Keratinocyte (primary cell): ENCODE measurements around the gene MGP. TPM values are rescaled to one million over a fixed set of nuclear protein-coding genes. Genes with fewer than 3 reads are reported as not detected.

ENCODE experiments used
- DNase-seq: peaks from one replicate; pipeline ENCODE4 v3.0.0-alpha.2; 2011; ENCODE audit warnings: low read depth, missing footprints, low spot score
- FAIRE-seq: peaks from 2 replicates; lab custom pipeline; 2011; peaks lifted over from hg19 to GRCh38; lab: Jason Lieb, UNC
- H2AFZ ChIP-seq: 2 replicates; pipeline ENCODE4 v1.6.0; 2012; ENCODE audit warnings: low read length, control low read depth, inconsistent platforms; ENCODE audit not compliant: control insufficient read depth
- H3K27ac ChIP-seq: 2 replicates; pipeline ENCODE4 v1.5.1; 2011; ENCODE audit warnings: low read length; ENCODE audit not compliant: control insufficient read depth, insufficient read depth
- H3K27me3 ChIP-seq: 3 replicates; pipeline ENCODE4 v1.6.0; 2011; ENCODE audit warnings: low read length; ENCODE audit not compliant: control insufficient read depth, insufficient read depth; ENCODE audit errors: extremely low read depth
- H3K36me3 ChIP-seq, 2 experiments: 2 replicates in 1 of 2; 3 replicates in 1 of 2; pipeline ENCODE4 v1.5.1; 2011; ENCODE audit warnings: low read length in 2 of 2, mild to moderate bottlenecking in 1 of 2; ENCODE audit not compliant: control insufficient read depth in 2 of 2, insufficient read depth in 2 of 2; ENCODE audit errors: extremely low read depth in 1 of 2
- H3K4me1 ChIP-seq: 3 replicates; pipeline ENCODE4 v1.5.1; 2011; ENCODE audit warnings: low read length; ENCODE audit not compliant: control insufficient read depth, insufficient read depth; ENCODE audit errors: extremely low read depth
- H3K4me2 ChIP-seq: 3 replicates; pipeline ENCODE4 v1.6.0; 2011; ENCODE audit warnings: low read depth, low read length; ENCODE audit not compliant: control insufficient read depth, insufficient read depth; ENCODE audit errors: extremely low read depth
- H3K4me3 ChIP-seq, 3 experiments: fragments of 200-600 bp in 1 of 3; sonication (generic) in 1 of 3; 2 replicates in 2 of 3; 3 replicates in 1 of 3; pipeline ENCODE4 v1.5.1; 2011 to 2016; ENCODE audit warnings: low read length in 3 of 3, mild to moderate bottlenecking in 3 of 3, control low read depth in 2 of 3, inconsistent platforms in 1 of 3, low read depth in 1 of 3, mixed read lengths in 1 of 3, mixed run types in 1 of 3, moderate library complexity in 1 of 3; ENCODE audit not compliant: control insufficient read depth in 2 of 3, insufficient read depth in 2 of 3; ENCODE audit errors: extremely low read depth in 1 of 3
- H3K79me2 ChIP-seq: 2 replicates; pipeline ENCODE4 v1.6.0; 2012; ENCODE audit warnings: low read length; ENCODE audit not compliant: control insufficient read depth, insufficient read depth
- H3K9ac ChIP-seq: 3 replicates; pipeline ENCODE4 v1.6.0; 2011; ENCODE audit warnings: low read length; ENCODE audit not compliant: control insufficient read depth, insufficient read depth; ENCODE audit errors: extremely low read depth
- H3K9me1 ChIP-seq: 3 replicates; pipeline ENCODE4 v1.6.0; 2011; ENCODE audit warnings: low read length; ENCODE audit not compliant: control insufficient read depth, insufficient read depth; ENCODE audit errors: extremely low read depth
- H3K9me3 ChIP-seq: 2 replicates; pipeline ENCODE4 v1.5.1; 2012; ENCODE audit warnings: low read depth, low read length; ENCODE audit not compliant: control insufficient read depth
- H4K20me1 ChIP-seq: 3 replicates; pipeline ENCODE4 v1.6.0; 2011; ENCODE audit warnings: low read length; ENCODE audit not compliant: control insufficient read depth, insufficient read depth; ENCODE audit errors: extremely low read depth
- EZH2 ChIP-seq: IDR thresholded peaks from one replicate; pipeline ENCODE4 v1.6.1; 2012; ENCODE audit warnings: inconsistent platforms, mild to moderate bottlenecking, low read length, moderate library complexity
- dilution Hi-C: fragments of 300-500 bp; cut with MboI; formaldehyde crosslinking; loops from one replicate; pipeline ENCODE4 v1.7.0; 2020; ENCODE audit warnings: low sequenced_read_pairs; ENCODE audit not compliant: extremely low pct_ligation_motif_present
- polyA plus RNA-seq, 5 experiments: library from polyadenylated mRNA; depleted of rRNA in 3 of 5; stranded (reverse) in 3 of 5; stranded (forward) in 1 of 5; unstranded in 1 of 5; fragments of >200 nt; gene quantifications; 1 replicate in 1 of 5; 2 replicates in 3 of 5; 3 replicates in 1 of 5; pipeline versions ENCODE4 v1.2.1 to v1.2.3, GENCODE V29; 2011 to 2012; ENCODE audit warnings: missing spikeins in 2 of 5, low read depth in 1 of 5, low replicate concordance in 1 of 5
- TF ChIP-seq, protein P1 (sequence below), 3 experiments: IDR thresholded peaks in 1 of 3; conservative IDR thresholded peaks in 1 of 3; optimal IDR thresholded peaks in 1 of 3; 2 replicates in 2 of 3; 3 replicates in 1 of 3; pipeline versions ENCODE3 to v1.5.1; 2011; ENCODE audit warnings: low read length in 3 of 3, mild to moderate bottlenecking in 3 of 3, moderate library complexity in 2 of 3, control low read depth in 1 of 3, inconsistent platforms in 1 of 3; ENCODE audit not compliant: insufficient read depth in 2 of 3; ENCODE audit errors: extremely low read depth in 1 of 3

The MGP gene
- polyA plus RNA-seq, 1 donor (not counting 4 experiments of a cell fraction or from before 2014, with no cell fraction given) = 0.24 TPM

DNA sequence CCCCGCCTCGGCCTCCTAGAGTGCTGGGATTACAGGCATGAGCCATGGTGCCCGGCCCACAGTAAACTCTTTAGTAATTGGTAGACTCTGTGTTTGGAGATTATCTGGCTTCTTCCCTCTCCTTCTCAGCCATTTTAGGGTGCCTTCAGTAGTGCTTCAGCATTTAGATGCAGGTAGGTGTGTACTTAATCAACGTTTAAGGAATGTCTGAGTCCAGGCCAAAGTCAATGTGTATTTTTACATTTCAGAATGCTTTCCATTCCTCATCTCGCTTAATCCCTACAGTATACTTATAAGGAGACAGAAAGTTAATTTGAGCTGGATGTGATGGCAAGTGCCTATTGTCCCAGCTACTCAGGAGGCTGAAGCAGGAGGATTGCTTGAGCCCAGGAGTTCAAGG lies 20.5 kb upstream of the MGP start:
- no peak for FAIRE-seq
- Histone ChIP-seq H3K79me2 (no peaks in the 10 kb centered on the region), H3K4me2 (no peak overlapping the region), H3K36me3 (no peaks in the 10 kb centered on the region), H3K9ac (no peak overlapping the region), H4K20me1 (no peaks in the 10 kb centered on the region), H3K9me1 (no peaks in the 10 kb centered on the region), H3K9me3 (no peaks in the 10 kb centered on the region), H3K27me3 (no peaks in the 10 kb centered on the region), H2AFZ (no peak overlapping the region), H3K4me3 (no peak overlapping the region), H3K4me1 (peaks cover 25% of the 10 kb centered on the region), H3K27ac (no peak overlapping the region)
- dilution Hi-C loops = no loop called here
- TF ChIP-seq, protein P1, sequence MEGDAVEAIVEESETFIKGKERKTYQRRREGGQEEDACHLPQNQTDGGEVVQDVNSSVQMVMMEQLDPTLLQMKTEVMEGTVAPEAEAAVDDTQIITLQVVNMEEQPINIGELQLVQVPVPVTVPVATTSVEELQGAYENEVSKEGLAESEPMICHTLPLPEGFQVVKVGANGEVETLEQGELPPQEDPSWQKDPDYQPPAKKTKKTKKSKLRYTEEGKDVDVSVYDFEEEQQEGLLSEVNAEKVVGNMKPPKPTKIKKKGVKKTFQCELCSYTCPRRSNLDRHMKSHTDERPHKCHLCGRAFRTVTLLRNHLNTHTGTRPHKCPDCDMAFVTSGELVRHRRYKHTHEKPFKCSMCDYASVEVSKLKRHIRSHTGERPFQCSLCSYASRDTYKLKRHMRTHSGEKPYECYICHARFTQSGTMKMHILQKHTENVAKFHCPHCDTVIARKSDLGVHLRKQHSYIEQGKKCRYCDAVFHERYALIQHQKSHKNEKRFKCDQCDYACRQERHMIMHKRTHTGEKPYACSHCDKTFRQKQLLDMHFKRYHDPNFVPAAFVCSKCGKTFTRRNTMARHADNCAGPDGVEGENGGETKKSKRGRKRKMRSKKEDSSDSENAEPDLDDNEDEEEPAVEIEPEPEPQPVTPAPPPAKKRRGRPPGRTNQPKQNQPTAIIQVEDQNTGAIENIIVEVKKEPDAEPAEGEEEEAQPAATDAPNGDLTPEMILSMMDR (optimal IDR thresholded peaks at IDR 0.05 in 1 of 3, IDR thresholded peaks at IDR 0.05 in 1 of 3, conservative IDR thresholded peaks at IDR 0.05 in 1 of 3; ENCODE audit: extremely low read depth in 1 of 3, insufficient read depth in 2 of 3, low read length in 3 of 3) = no peak
- TF ChIP-seq EZH2 = no peak
- DNase-seq = no peak

GRCh38 chr12:14905269-14906004 lies 19.8 kb upstream of the MGP start:
- peak overlapping the region in 2 of 3 experiments; percentile 9 to 19 for H3K4me3 ChIP-seq
- peak overlapping the region; percentile 55 for H3K4me2 ChIP-seq
- no peak for TF ChIP-seq EZH2
- TF ChIP-seq, protein P1 (optimal IDR thresholded peaks at IDR 0.05 in 1 of 3, IDR thresholded peaks at IDR 0.05 in 1 of 3, conservative IDR thresholded peaks at IDR 0.05 in 1 of 3; ENCODE audit: extremely low read depth in 1 of 3, insufficient read depth in 2 of 3, low read length in 3 of 3) = no peak
- no peaks in the 10 kb centered on the region for H3K27me3 ChIP-seq
- H3K9me1 ChIP-seq = no peaks in the 10 kb centered on the region
- H3K9ac ChIP-seq = no peak overlapping the region
- DNase-seq = no peak
- dilution Hi-C loops = no loop called here
- H2AFZ ChIP-seq = peak overlapping the region; percentile 79
- H3K9me3 ChIP-seq = no peaks in the 10 kb centered on the region
- H4K20me1 ChIP-seq = no peaks in the 10 kb centered on the region
- no peak for FAIRE-seq
- H3K79me2 ChIP-seq = no peaks in the 10 kb centered on the region
- no peaks in the 10 kb centered on the region for H3K36me3 ChIP-seq
- peaks cover 18% of the 10 kb centered on the region for H3K4me1 ChIP-seq
- no peak overlapping the region for H3K27ac ChIP-seq
